ENCODE results near the gene ATP2A1.

ATP2A1 gene

DNA sequence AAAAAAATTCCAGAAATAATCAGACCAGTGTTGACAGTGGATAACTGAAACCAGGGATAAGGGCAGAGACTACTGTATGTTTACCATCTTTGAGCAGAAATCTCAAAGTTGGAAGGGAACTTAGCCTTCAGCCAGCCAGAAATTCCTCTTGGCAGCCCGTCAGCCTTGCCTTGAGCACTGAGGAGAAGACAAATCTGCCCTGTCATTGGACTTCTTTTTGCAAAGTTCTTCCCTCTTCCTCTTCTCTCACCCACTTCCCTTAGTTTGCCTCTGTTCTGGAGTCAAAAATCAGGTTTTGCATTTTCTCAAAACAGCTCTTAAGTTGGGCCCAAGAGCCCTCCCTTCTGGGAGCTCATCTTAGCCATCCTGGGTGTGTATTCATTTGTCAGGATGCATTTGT, 38.4 kb upstream of the ATP2A1 start:
- H2BK5ac ChIP-seq (ENCODE audit: low read length), result no peak overlapping the region
- DNase-seq, result no peak
- no peak overlapping the region for H2BK15ac ChIP-seq (replicated peaks; ENCODE audit: low read depth)
- H3K27me3 ChIP-seq (ENCODE audit: insufficient read depth, low read length, poor library complexity), result no peaks in the 10 kb centered on the region
- H2BK120ac ChIP-seq (ENCODE audit: low read depth, low read length), result no peak overlapping the region
- no peak overlapping the region for H3K23ac ChIP-seq (ENCODE audit: low read length)
- WGBS (ENCODE audit: extremely low coverage, insufficient coverage, low lambda C conversion rate), result no CpG with 5 or more reads among the region's 1 CpG
- H3K56ac ChIP-seq (ENCODE audit: low read length), result no peak overlapping the region
- no peak overlapping the region for H4K8ac ChIP-seq (ENCODE audit: low read depth, low read length)
- peaks cover 30% of the 10 kb centered on the region for H3K36me3 ChIP-seq (ENCODE audit: control insufficient read depth, insufficient read depth, low read length)
- H2AK5ac ChIP-seq (ENCODE audit: low read length), result no peak overlapping the region
- H3K4me1 ChIP-seq (ENCODE audit: control insufficient read depth, low read depth, low read length), result no peaks in the 10 kb centered on the region
- H3K79me1 ChIP-seq (ENCODE audit: low read length), result peaks cover 8% of the 10 kb centered on the region
- H3K4me3 ChIP-seq (ENCODE audit: low read length), result no peak overlapping the region
- H3K18ac ChIP-seq (ENCODE audit: low read length), result no peak overlapping the region
- H3K9ac ChIP-seq (ENCODE audit: low read length), result no peak overlapping the region
- H3K4ac ChIP-seq (ENCODE audit: low read depth, low read length), result no peak overlapping the region
- H3K27ac ChIP-seq (ENCODE audit: low read depth, low read length), result no peak overlapping the region
- H4K5ac ChIP-seq (ENCODE audit: low read length), result no peak overlapping the region
- H3K79me2 ChIP-seq (ENCODE audit: control insufficient read depth, insufficient read depth, low read length), result peaks cover 5% of the 10 kb centered on the region
- no peak overlapping the region for H3K4me2 ChIP-seq (ENCODE audit: low read length)

DNA sequence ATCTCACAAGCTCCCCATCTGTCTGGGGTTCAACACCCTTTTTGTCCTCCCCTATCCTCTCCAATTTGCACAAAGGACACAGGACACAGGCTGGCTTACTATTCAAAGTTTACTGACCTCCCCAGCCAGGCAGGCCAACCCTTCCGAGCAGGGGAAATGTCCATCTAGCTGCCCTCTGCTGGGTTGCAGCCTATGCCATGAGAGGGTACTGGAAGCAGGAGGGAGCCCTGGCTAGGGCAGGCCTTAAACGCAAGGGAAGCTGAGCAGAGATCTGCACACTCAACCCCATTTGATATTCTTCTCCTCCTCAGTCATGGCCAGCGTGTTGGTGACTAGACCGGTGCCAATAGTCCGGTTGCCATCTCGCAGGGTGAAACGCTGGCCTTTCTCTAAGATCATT, 35.6 kb upstream of the ATP2A1 start:
- Histone ChIP-seq H3K79me2 (ENCODE audit: control insufficient read depth, insufficient read depth, low read length) (peaks cover 16% of the 10 kb centered on the region), H3K27me3 (ENCODE audit: insufficient read depth, low read length, poor library complexity) (no peaks in the 10 kb centered on the region), H3K4me3 (ENCODE audit: low read length) (no peak overlapping the region), H4K8ac (ENCODE audit: low read depth, low read length) (no peak overlapping the region), H2AK5ac (ENCODE audit: low read length) (no peak overlapping the region), H3K23ac (ENCODE audit: low read length) (no peak overlapping the region), H3K4me1 (ENCODE audit: control insufficient read depth, low read depth, low read length) (no peaks in the 10 kb centered on the region), H2BK5ac (ENCODE audit: low read length) (no peak overlapping the region), H3K56ac (ENCODE audit: low read length) (no peak overlapping the region), H2BK15ac (replicated peaks; ENCODE audit: low read depth) (no peak overlapping the region), H3K27ac (ENCODE audit: low read depth, low read length) (no peak overlapping the region), H3K9ac (ENCODE audit: low read length) (no peak overlapping the region), H3K4me2 (ENCODE audit: low read length) (no peak overlapping the region), H3K4ac (ENCODE audit: low read depth, low read length) (no peak overlapping the region), H3K18ac (ENCODE audit: low read length) (no peak overlapping the region), H2BK120ac (ENCODE audit: low read depth, low read length) (no peak overlapping the region), H4K5ac (ENCODE audit: low read length) (no peak overlapping the region), H3K36me3 (ENCODE audit: control insufficient read depth, insufficient read depth, low read length) (peaks cover 24% of the 10 kb centered on the region), H3K79me1 (ENCODE audit: low read length) (peaks cover 15% of the 10 kb centered on the region)
- no peak for DNase-seq
- no CpG with 5 or more reads among the region's 7 CpGs for WGBS (ENCODE audit: extremely low coverage, insufficient coverage, low lambda C conversion rate)

GRCh38 chr16:28843766-28844165, 34.5 kb upstream of the ATP2A1 start:
- no peak overlapping the region for H3K4ac ChIP-seq (ENCODE audit: low read depth, low read length)
- H4K5ac ChIP-seq (ENCODE audit: low read length), result no peak overlapping the region
- no peak overlapping the region for H2BK5ac ChIP-seq (ENCODE audit: low read length)
- no peak overlapping the region for H3K4me2 ChIP-seq (ENCODE audit: low read length)
- no peaks in the 10 kb centered on the region for H3K27me3 ChIP-seq (ENCODE audit: insufficient read depth, low read length, poor library complexity)
- no peak overlapping the region for H3K4me3 ChIP-seq (ENCODE audit: low read length)
- H3K36me3 ChIP-seq (ENCODE audit: control insufficient read depth, insufficient read depth, low read length), result peaks cover 22% of the 10 kb centered on the region
- no peaks in the 10 kb centered on the region for H3K4me1 ChIP-seq (ENCODE audit: control insufficient read depth, low read depth, low read length)
- H3K27ac ChIP-seq (ENCODE audit: low read depth, low read length), result no peak overlapping the region
- H3K79me1 ChIP-seq (ENCODE audit: low read length), result peaks cover 15% of the 10 kb centered on the region
- no peak overlapping the region for H3K9ac ChIP-seq (ENCODE audit: low read length)
- peaks cover 16% of the 10 kb centered on the region for H3K79me2 ChIP-seq (ENCODE audit: control insufficient read depth, insufficient read depth, low read length)
- DNase-seq, result no peak
- no peak overlapping the region for H2BK120ac ChIP-seq (ENCODE audit: low read depth, low read length)
- H2AK5ac ChIP-seq (ENCODE audit: low read length), result no peak overlapping the region
- WGBS (ENCODE audit: extremely low coverage, insufficient coverage, low lambda C conversion rate), result no CpG with 5 or more reads among the region's 12 CpGs
- no peak overlapping the region for H2BK15ac ChIP-seq (replicated peaks; ENCODE audit: low read depth)
- no peak overlapping the region for H3K56ac ChIP-seq (ENCODE audit: low read length)
- H4K8ac ChIP-seq (ENCODE audit: low read depth, low read length), result no peak overlapping the region
- H3K18ac ChIP-seq (ENCODE audit: low read length), result no peak overlapping the region
- no peak overlapping the region for H3K23ac ChIP-seq (ENCODE audit: low read length)

DNA sequence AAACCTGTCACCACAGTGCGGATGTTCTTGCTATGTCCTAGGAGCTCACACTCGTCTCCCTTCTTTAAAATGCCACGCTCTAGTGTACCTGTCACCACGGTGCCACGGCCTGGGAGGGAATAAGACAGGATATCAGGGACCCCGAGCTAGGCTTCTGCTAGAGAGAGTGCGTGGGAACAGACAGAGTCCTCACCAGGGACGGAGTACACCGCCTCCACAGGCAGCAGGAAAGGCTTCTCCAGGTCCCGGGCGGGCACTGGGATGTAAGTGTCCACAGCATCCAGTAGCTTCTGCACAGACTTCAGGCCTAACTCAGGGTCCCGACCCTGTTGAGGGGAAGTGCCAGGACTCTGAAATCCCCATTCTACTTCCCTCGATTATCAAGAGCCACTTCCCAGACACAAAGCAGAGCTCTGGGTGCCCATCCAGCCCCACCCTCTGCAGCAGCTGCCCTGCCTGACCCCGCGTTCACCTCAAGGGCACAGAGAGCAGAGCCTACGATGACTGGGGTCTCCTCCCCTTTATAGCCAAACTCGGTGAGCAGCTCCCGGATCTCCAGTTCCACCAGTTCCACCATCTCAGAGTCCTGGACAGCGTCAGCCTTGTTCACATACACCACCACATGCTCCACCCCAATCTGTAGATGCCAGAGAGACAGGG, 33.9 kb upstream of the ATP2A1 start:
- Histone ChIP-seq H3K9ac (ENCODE audit: low read length) (no peak overlapping the region), H3K56ac (ENCODE audit: low read length) (no peak overlapping the region), H3K23ac (ENCODE audit: low read length) (no peak overlapping the region), H4K8ac (ENCODE audit: low read depth, low read length) (no peak overlapping the region), H4K5ac (ENCODE audit: low read length) (no peak overlapping the region), H2BK120ac (ENCODE audit: low read depth, low read length) (no peak overlapping the region), H3K79me1 (ENCODE audit: low read length) (peaks cover 15% of the 10 kb centered on the region), H3K27me3 (ENCODE audit: insufficient read depth, low read length, poor library complexity) (no peaks in the 10 kb centered on the region), H3K36me3 (ENCODE audit: control insufficient read depth, insufficient read depth, low read length) (peaks cover 22% of the 10 kb centered on the region), H3K4me2 (ENCODE audit: low read length) (no peak overlapping the region), H3K4me1 (ENCODE audit: control insufficient read depth, low read depth, low read length) (no peaks in the 10 kb centered on the region), H3K27ac (ENCODE audit: low read depth, low read length) (no peak overlapping the region), H3K4ac (ENCODE audit: low read depth, low read length) (no peak overlapping the region), H2BK5ac (ENCODE audit: low read length) (no peak overlapping the region), H2AK5ac (ENCODE audit: low read length) (no peak overlapping the region), H3K18ac (ENCODE audit: low read length) (no peak overlapping the region), H2BK15ac (replicated peaks; ENCODE audit: low read depth) (no peak overlapping the region), H3K4me3 (ENCODE audit: low read length) (no peak overlapping the region), H3K79me2 (ENCODE audit: control insufficient read depth, insufficient read depth, low read length) (peaks cover 16% of the 10 kb centered on the region)
- no peak for DNase-seq
- WGBS (ENCODE audit: extremely low coverage, insufficient coverage, low lambda C conversion rate), result no CpG with 5 or more reads among the region's 19 CpGs

- Histone ChIP-seq H3K56ac (ENCODE audit: low read length) (peak overlapping the region; percentile 98), H3K18ac (ENCODE audit: low read length) (no peak overlapping the region), H3K9ac (ENCODE audit: low read length) (peak overlapping the region; percentile 81), H2BK5ac (ENCODE audit: low read length) (no peak overlapping the region), H2AK5ac (ENCODE audit: low read length) (no peak overlapping the region), H3K4me1 (ENCODE audit: control insufficient read depth, low read depth, low read length) (no peaks in the 10 kb centered on the region), H2BK15ac (replicated peaks; ENCODE audit: low read depth) (no peak overlapping the region), H3K79me2 (ENCODE audit: control insufficient read depth, insufficient read depth, low read length) (peaks cover 16% of the 10 kb centered on the region), H3K4me2 (ENCODE audit: low read length) (peak overlapping the region; percentile 88), H3K4ac (ENCODE audit: low read depth, low read length) (no peak overlapping the region), H3K36me3 (ENCODE audit: control insufficient read depth, insufficient read depth, low read length) (peaks cover 22% of the 10 kb centered on the region), H3K27me3 (ENCODE audit: insufficient read depth, low read length, poor library complexity) (no peaks in the 10 kb centered on the region), H3K79me1 (ENCODE audit: low read length) (peaks cover 15% of the 10 kb centered on the region), H4K8ac (ENCODE audit: low read depth, low read length) (no peak overlapping the region), H3K23ac (ENCODE audit: low read length) (no peak overlapping the region), H4K5ac (ENCODE audit: low read length) (no peak overlapping the region), H3K4me3 (ENCODE audit: low read length) (peak overlapping the region; percentile 93), H3K27ac (ENCODE audit: low read depth, low read length) (no peak overlapping the region), H2BK120ac (ENCODE audit: low read depth, low read length) (no peak overlapping the region)
- no CpG with 5 or more reads among the region's 10 CpGs for WGBS (ENCODE audit: extremely low coverage, insufficient coverage, low lambda C conversion rate)
- peak; percentile 63 for DNase-seq
Observed at GRCh38 chr16:28845293-28845692, 33.0 kb upstream of the ATP2A1 start.

GRCh38 chr16:28845761-28846079, 32.6 kb upstream of the ATP2A1 start:
- no peak for DNase-seq
- Histone ChIP-seq H3K4me1 (ENCODE audit: control insufficient read depth, low read depth, low read length) (no peaks in the 10 kb centered on the region), H4K5ac (ENCODE audit: low read length) (no peak overlapping the region), H3K56ac (ENCODE audit: low read length) (peak overlapping the region; percentile 98), H3K79me2 (ENCODE audit: control insufficient read depth, insufficient read depth, low read length) (peaks cover 16% of the 10 kb centered on the region), H3K4ac (ENCODE audit: low read depth, low read length) (peak overlapping the region; percentile 42), H3K79me1 (ENCODE audit: low read length) (peaks cover 15% of the 10 kb centered on the region), H2AK5ac (ENCODE audit: low read length) (peak overlapping the region; percentile 48), H3K27ac (ENCODE audit: low read depth, low read length) (no peak overlapping the region), H4K8ac (ENCODE audit: low read depth, low read length) (no peak overlapping the region), H3K18ac (ENCODE audit: low read length) (no peak overlapping the region), H2BK120ac (ENCODE audit: low read depth, low read length) (no peak overlapping the region), H2BK5ac (ENCODE audit: low read length) (no peak overlapping the region), H3K23ac (ENCODE audit: low read length) (peak overlapping the region; percentile 48), H2BK15ac (replicated peaks; ENCODE audit: low read depth) (no peak overlapping the region), H3K4me2 (ENCODE audit: low read length) (peak overlapping the region; percentile 88), H3K9ac (ENCODE audit: low read length) (peak overlapping the region; percentile 81), H3K4me3 (ENCODE audit: low read length) (peak overlapping the region; percentile 93), H3K27me3 (ENCODE audit: insufficient read depth, low read length, poor library complexity) (no peaks in the 10 kb centered on the region), H3K36me3 (ENCODE audit: control insufficient read depth, insufficient read depth, low read length) (peaks cover 22% of the 10 kb centered on the region)
- WGBS (ENCODE audit: extremely low coverage, insufficient coverage, low lambda C conversion rate), result no CpG with 5 or more reads among the region's 16 CpGs

All from mesendoderm (in vitro differentiated cells).